OCI-LY7 (cell line): ENCODE data around the gene TSHZ2. TPM values are rescaled to one million over a fixed set of nuclear protein-coding genes. Genes with fewer than 3 reads are reported as not detected.

Experiments
- BruUV-seq: library from RNA; stranded (reverse); fragments of 400-500 nt; replicated peaks from 2 replicates; lab custom pipeline; 2021; lab: Mats Ljungman, UMichigan
- CTCF ChIA-PET: fragments of 300-600 bp; sonication (Branson Sonifier 250); formaldehyde crosslinking; loops from one replicate; lab custom pipeline; 2022; ENCODE audit warnings: antibody characterized with exemption; ENCODE audit not compliant: unreplicated experiment; lab: Charles Lee
- POLR2A ChIA-PET: fragments of 300-600 bp; sonication (Branson Sonifier 250); formaldehyde crosslinking; loops from one replicate; lab custom pipeline; 2022; ENCODE audit warnings: antibody characterized with exemption; lab: Charles Lee
- DNase-seq: peaks from one replicate; pipeline ENCODE4 v3.0.0-alpha.2; 2015; ENCODE audit warnings: low spot score
- H2AFZ ChIP-seq: fragments of 200-600 bp; sonication (generic), shearing (Covaris generic); 2 replicates; pipeline ENCODE4 v1.6.1; 2014; ENCODE audit warnings: mild to moderate bottlenecking, antibody characterized with exemption, low read length, moderate library complexity
- H3K27ac ChIP-seq: fragments of 200-600 bp; sonication (generic); 2 replicates; pipeline ENCODE4 v1.5.1; 2014; ENCODE audit warnings: mixed run types, low read depth, mild to moderate bottlenecking, moderate library complexity, low read length, inconsistent platforms; ENCODE audit not compliant: poor library complexity, severe bottlenecking
- H3K36me3 ChIP-seq: fragments of 200-600 bp; sonication (generic); 2 replicates; pipeline ENCODE4 v1.6.1; 2014; ENCODE audit warnings: mild to moderate bottlenecking, antibody characterized with exemption, low read length, moderate library complexity, mixed read lengths; ENCODE audit not compliant: insufficient read depth
- H3K4me1 ChIP-seq: fragments of 200-600 bp; sonication (generic); 2 replicates; pipeline ENCODE4 v1.5.1; 2014; ENCODE audit warnings: mild to moderate bottlenecking, low read length; ENCODE audit not compliant: insufficient read depth, poor library complexity, severe bottlenecking
- H3K4me2 ChIP-seq: fragments of 200-600 bp; sonication (generic); 2 replicates; pipeline ENCODE4 v1.6.1; 2014; ENCODE audit warnings: mild to moderate bottlenecking, low read length
- H3K4me3 ChIP-seq: fragments of 200-600 bp; sonication (generic); 2 replicates; pipeline ENCODE4 v1.5.1; 2014; ENCODE audit warnings: mild to moderate bottlenecking, low read depth, low read length; ENCODE audit not compliant: poor library complexity, severe bottlenecking
- H3K79me2 ChIP-seq: fragments of 200-600 bp; sonication (generic); 2 replicates; pipeline ENCODE4 v1.6.1; 2016; ENCODE audit warnings: low read depth, mild to moderate bottlenecking, low read length, moderate library complexity, mixed read lengths; ENCODE audit not compliant: insufficient read depth
- H3K9me2 ChIP-seq: fragments of 200-600 bp; sonication (generic); 2 replicates; pipeline ENCODE4 v1.6.1; 2016; ENCODE audit warnings: mild to moderate bottlenecking, low read length, mixed read lengths; ENCODE audit not compliant: insufficient read depth
- H3K9me3 ChIP-seq: fragments of 200-600 bp; sonication (generic); 2 replicates; pipeline ENCODE4 v1.6.1; 2014; ENCODE audit warnings: mild to moderate bottlenecking, mixed run types, low read length, mixed read lengths
- H4K20me1 ChIP-seq: fragments of 200-600 bp; sonication (generic); 2 replicates; pipeline ENCODE4 v1.6.1; 2014; ENCODE audit warnings: mild to moderate bottlenecking, antibody characterized with exemption, low read length, moderate library complexity, mixed read lengths; ENCODE audit not compliant: insufficient read depth
- CTCF ChIP-seq: fragments of 200-600 bp; sonication (generic); conservative IDR thresholded peaks from 2 replicates; pipeline ENCODE4 v1.5.1; 2014; ENCODE audit warnings: mild to moderate bottlenecking, antibody characterized with exemption, low read length, moderate library complexity, mixed read lengths
- EZH2phosphoT487 ChIP-seq: fragments of 200-600 bp; sonication (generic); IDR thresholded peaks from 2 replicates; pipeline ENCODE4 v1.6.1; 2018; ENCODE audit warnings: low read depth, borderline replicate concordance, mild to moderate bottlenecking, mixed run types, antibody characterized with exemption, low read length, moderate library complexity, mixed read lengths
- intact Hi-C: fragments of 100-400 bp; cut with micrococcal nuclease; formaldehyde crosslinking; loops from one replicate; pipeline ENCODE4 v1.10.0; 2022; ENCODE audit not compliant: unreplicated experiment
- total RNA-seq, 2 experiments: library from RNA; depleted of rRNA in 1 of 2; stranded (reverse); fragments of >200 nt in 1 of 2; shearing (Covaris generic) in 1 of 2; gene quantifications; 2 replicates each; pipeline ENCODE4 v1.2.3, GENCODE V29; 2014 to 2022

The TSHZ2 gene
- total RNA-seq, 2 experiments from 2014 or later = not detected

- H3K36me3 ChIP-seq = no peaks in the 10 kb centered on the region
- BruUV-seq = no TSS peak
- H3K9me3 ChIP-seq = no peaks in the 10 kb centered on the region
- ChIA-PET POLR2A (interaction anchor here (1.1 kb wide), 1 partner anchor 20 kb away, joined by 3 read pairs; no protein-coding TSS in a partner anchor), CTCF (no interaction called here)
- no peak overlapping the region for H3K4me2 ChIP-seq
- no peak overlapping the region for H3K27ac ChIP-seq
- intact Hi-C loops = no loop called here
- H4K20me1 ChIP-seq = no peaks in the 10 kb centered on the region
- no peaks in the 10 kb centered on the region for H3K79me2 ChIP-seq
- no peak overlapping the region for H2AFZ ChIP-seq
- H3K9me2 ChIP-seq = no peaks in the 10 kb centered on the region
- no peak for DNase-seq
- no peak for TF ChIP-seq EZH2phosphoT487
- TF ChIP-seq CTCF = no peak
- H3K4me1 ChIP-seq = no peaks in the 10 kb centered on the region
- no peak overlapping the region for H3K4me3 ChIP-seq
Measured at GRCh38 chr20:53258741-53259140, 286.6 kb downstream of the TSHZ2 start.

- no peak overlapping the region for H3K27ac ChIP-seq
- CTCF ChIA-PET = no interaction called here
- POLR2A ChIA-PET = interaction anchor here (1.1 kb wide), 1 partner anchor 366 kb away, joined by 3 read pairs; no protein-coding TSS in a partner anchor
- H3K9me2 ChIP-seq = no peaks in the 10 kb centered on the region
- H3K79me2 ChIP-seq = no peaks in the 10 kb centered on the region
- no peaks in the 10 kb centered on the region for H3K36me3 ChIP-seq
- intact Hi-C loops = no loop called here
- no peaks in the 10 kb centered on the region for H4K20me1 ChIP-seq
- BruUV-seq = no TSS peak
- no peaks in the 10 kb centered on the region for H3K4me1 ChIP-seq
- H3K4me3 ChIP-seq = no peak overlapping the region
- no peak overlapping the region for H2AFZ ChIP-seq
- TF ChIP-seq CTCF = no peak
- TF ChIP-seq EZH2phosphoT487 = no peak
- DNase-seq = no peak
- H3K9me3 ChIP-seq = no peaks in the 10 kb centered on the region
- no peak overlapping the region for H3K4me2 ChIP-seq
Measured at GRCh38 chr20:53260168-53260567, 288.0 kb downstream of the TSHZ2 start.

DNA sequence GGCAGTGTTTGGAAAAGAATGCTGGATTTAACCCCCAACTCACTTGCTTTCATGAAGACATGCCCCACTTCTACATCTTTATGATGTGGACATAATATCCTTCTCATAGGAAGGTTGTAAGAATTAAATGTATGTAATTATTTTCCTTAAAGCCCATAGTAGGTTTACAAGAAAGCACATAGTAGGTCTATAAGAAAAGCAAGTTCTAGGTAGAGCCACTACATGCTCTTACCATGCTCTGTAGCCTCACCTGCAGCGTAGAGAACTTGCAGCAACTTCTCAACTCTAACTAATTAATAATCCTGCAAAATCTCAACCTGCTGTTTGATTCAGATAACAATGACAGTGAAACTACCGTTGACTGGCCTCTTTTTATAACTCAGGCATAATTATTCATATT is 288.4 kb downstream of the TSHZ2 start:
- Histone ChIP-seq H3K36me3 (no peaks in the 10 kb centered on the region), H3K27ac (no peak overlapping the region), H3K9me2 (no peaks in the 10 kb centered on the region), H4K20me1 (no peaks in the 10 kb centered on the region), H3K79me2 (no peaks in the 10 kb centered on the region), H3K4me3 (no peak overlapping the region), H2AFZ (no peak overlapping the region), H3K9me3 (no peaks in the 10 kb centered on the region), H3K4me2 (no peak overlapping the region), H3K4me1 (no peaks in the 10 kb centered on the region)
- intact Hi-C loops = no loop called here
- CTCF ChIA-PET = no interaction called here
- no peak for DNase-seq
- TF ChIP-seq CTCF = no peak
- TF ChIP-seq EZH2phosphoT487 = no peak
- POLR2A ChIA-PET = interaction anchor here (0.6 kb wide), 1 partner anchor 34 kb away, joined by 3 read pairs; no protein-coding TSS in a partner anchor
- no TSS peak for BruUV-seq
